Cerebellar nuclear complex (tissue), 1 donor: ENCODE results near the gene HCN1.
A peak's percentile ranks its signal among the peaks of the same experiment; 100 is the strongest.
"Not testable (repeated sequence)": the region's sequence is repeated elsewhere in the genome, so short reads cannot be mapped to it uniquely, and the experiment has no call there.

Source experiments
- DNase-seq, 2 experiments: peaks; one replicate each; lab custom pipeline; 2025; lab: John Stamatoyannopoulos, UW

The HCN1 gene

DNA sequence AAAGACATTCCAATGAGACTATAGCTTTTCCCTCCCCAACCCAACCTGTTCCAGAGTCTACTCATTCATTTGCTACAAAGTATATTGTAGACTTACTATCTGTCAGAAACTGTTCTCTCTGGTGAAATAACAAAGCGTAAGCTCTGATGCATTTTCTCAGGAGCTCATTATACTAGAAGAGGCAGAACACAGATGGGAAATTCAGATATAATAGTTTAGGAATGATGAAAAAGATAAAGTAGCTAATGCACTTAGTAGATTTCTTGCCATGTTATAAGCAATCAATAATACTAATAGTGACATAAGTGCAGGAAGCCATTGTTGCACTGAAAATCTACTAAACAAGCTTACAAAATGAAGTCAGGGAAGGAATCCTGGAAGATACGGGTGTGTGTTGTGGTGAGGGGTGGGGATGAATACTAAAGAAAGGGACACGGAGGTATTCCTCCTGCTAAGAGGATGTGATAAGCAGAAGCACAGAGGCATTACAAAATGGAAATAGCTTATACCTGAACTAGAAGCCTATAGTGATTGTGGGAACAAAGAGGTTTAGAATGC is 78.2 kb downstream of the HCN1 start:
- DNase-seq: no peak

DNA sequence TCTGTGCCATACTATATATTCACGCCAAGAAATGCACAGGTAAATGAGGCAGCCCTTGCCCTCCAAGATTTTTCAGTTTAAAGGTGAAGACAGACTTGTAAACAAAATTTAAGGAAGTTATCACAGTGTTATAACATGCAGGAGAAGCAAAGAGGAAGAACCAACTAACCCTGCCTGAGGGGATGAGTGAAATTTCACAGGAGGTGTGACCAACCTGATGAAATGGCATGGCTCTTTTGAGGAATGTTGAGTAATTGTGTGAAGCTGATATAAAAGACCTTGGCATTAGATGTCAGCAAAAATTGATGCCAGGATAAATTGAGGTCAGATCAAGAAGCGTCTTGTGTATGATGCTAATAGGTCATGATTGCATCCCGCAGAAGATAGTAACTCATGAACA is 86.5 kb downstream of the HCN1 start:
- no peak for DNase-seq

GRCh38 chr5:45604092-45604491 is 92.1 kb downstream of the HCN1 start:
- no peak for DNase-seq

- no peak for DNase-seq
Measured at GRCh38 chr5:45601424-45601823, 94.8 kb downstream of the HCN1 start.

- no peak for DNase-seq
Measured at GRCh38 chr5:45596320-45596719, 99.9 kb downstream of the HCN1 start.

- DNase-seq: not testable (repeated sequence)
Measured at GRCh38 chr5:45586001-45586400, 110.2 kb downstream of the HCN1 start.

DNA sequence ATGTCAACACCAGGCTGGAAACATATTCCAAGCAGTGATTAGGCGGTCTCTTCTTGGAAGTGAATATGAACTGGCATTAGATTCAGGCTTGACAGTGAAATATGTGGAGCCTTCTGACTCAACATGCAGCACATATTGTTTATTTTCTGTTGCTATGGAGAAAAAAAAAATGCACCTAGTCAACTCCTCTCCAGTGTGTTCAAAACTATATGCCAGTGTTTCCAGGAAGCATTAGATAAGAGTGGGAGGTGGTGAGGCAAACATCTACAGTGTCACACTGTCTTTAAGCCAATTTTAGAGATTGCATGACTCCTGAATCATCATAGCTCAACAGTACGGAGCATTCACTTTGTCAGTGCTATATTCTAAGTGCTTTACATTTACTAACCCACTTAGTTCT is 117.9 kb downstream of the HCN1 start:
- no peak for DNase-seq

- no peak for DNase-seq
Measured at GRCh38 chr5:45568813-45569212, 127.4 kb downstream of the HCN1 start.

DNA sequence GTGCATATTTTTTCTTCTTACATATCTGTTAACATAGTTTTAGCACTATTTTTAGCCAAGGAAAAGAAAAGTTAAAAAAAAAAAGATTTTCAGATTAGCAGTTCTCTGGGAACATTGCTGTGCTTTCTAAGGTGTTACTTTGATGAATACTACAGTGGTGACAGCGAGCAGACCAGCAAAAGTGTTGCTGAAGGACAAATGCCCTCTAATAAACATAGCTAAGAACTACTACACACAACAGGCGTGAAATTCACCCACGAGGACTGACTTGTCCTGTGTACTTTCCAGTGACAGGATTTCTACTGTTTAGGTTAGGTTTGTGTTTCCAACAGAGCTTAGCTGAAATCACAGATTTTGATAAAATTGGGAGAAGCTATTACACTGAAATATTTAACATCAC is 153.8 kb downstream of the HCN1 start:
- no peak for DNase-seq

GRCh38 chr5:45533663-45534062 is 162.5 kb downstream of the HCN1 start:
- DNase-seq: no peak

DNA sequence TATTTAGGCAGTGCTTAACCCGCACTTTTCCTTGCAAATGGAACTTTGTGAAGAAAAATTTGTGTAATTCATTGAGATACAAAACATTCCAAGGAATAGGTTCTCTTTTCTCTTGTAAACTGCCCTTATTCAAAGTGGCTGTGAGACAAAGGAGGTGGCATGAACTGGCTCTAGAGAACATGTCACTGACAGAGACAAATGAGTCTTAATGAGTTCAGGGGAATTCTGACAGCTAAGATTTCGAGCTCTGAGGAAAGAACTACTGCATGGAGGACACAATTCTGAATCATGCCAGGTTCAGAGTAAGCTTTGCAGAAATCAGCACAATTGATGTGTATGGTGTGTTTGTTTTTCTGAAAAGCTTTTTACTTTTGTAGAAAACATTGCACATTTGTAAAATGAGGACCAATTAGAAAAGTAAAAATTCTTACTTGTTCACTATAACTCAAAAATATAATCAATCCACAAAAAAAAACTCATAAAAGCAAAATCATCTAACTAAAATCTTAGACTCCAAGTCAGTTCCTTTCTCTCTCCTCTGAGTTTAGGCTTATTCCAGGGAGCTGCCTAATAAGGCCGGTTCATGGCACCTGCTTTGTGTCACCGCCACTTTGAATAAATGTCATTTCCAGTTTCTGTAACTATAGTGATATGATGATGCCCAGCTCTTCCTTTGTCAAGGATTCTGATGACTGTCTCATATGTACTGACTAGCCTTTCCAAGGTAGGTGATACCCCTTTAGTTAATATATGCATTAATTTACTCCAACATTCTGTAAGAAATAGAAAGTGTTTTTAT is 163.2 kb downstream of the HCN1 start:
- DNase-seq: no peak

- no peak for DNase-seq
Measured at GRCh38 chr5:45521067-45521466, 175.1 kb downstream of the HCN1 start.

DNA sequence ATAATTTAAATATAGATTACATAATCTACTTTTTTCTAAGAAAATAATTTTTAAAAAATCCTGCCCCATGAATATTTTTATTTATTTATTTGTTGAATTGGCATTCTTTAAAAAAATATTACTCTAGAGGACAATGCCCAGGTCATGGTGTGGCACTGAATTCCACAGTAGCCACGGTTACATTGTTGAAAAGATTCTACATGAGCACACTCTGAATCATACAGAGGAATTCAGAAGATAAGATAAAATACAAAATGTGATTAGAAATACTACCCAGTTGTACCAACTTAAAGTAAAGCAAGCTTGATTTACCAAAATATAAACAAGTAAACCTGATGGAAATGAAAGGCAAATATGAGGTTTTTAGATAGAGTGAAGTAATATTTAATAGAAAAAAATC is 183.7 kb downstream of the HCN1 start:
- DNase-seq: no peak

GRCh38 chr5:45509371-45509770 is 186.8 kb downstream of the HCN1 start:
- DNase-seq: no peak

DNA sequence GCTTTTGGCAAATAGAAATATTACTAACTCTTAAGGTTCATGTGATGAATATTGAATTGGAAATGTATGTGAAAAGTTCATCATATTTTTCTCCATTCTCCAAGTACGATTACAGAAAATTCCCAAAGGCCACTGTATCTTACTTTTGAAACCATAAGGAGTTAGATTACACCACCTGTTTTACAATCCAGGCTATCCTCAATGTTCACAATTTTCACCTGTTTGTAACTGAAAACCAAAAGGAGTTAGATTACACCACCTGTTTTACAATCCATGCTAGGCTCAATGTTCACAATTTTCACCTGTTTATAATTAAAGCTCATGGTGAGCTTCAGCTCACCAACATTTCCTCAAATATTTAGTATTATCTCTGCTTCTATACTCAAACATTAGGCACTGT is 188.0 kb downstream of the HCN1 start:
- DNase-seq: no peak

GRCh38 chr5:45507178-45507577 is 189.0 kb downstream of the HCN1 start:
- DNase-seq: peak; percentile 82 to 95

- DNase-seq: not testable (repeated sequence)
Measured at GRCh38 chr5:45499006-45499405, 197.2 kb downstream of the HCN1 start.

DNA sequence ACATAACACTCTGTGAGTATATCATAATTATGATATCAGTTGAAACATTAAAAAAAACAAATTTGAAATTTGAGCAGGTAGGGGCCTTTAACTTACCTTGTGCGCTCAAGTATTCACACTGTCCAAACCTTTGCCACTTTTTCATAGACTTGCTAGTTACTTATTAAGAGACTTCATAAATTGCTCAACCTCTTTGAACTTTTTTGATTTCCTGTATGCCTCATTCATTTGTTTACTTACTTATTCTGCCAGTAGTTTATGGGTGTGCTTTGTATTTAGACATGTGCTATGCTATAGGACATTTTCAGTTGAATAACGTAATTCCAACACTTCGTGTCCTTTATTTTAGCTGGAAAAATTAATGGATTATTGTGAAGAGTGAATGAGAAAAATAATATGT is 204.8 kb downstream of the HCN1 start:
- DNase-seq: no peak

DNA sequence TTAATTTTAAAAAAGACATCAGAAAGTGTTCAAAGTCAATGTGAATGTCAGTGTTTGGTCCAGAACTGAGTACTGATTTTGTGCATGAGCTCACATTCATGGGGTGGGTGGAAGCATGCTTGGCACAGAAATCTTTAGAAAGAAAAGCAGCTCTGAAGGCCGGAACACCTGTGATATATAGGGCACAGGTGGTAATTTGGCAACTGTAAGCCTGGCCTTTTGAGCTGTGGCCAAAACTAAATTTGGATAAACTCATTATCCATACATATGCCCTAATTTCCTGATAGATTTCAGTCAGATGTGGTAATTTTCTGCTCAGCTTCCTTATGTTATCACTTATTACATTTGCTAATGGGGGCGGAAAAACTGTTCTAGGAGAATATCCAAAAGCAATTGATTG is 211.4 kb downstream of the HCN1 start:
- DNase-seq: peak in 1 of 2 experiments; percentile 32

GRCh38 chr5:45454114-45454513 is 242.1 kb downstream of the HCN1 start:
- DNase-seq: peak; percentile 72 to 86

DNA sequence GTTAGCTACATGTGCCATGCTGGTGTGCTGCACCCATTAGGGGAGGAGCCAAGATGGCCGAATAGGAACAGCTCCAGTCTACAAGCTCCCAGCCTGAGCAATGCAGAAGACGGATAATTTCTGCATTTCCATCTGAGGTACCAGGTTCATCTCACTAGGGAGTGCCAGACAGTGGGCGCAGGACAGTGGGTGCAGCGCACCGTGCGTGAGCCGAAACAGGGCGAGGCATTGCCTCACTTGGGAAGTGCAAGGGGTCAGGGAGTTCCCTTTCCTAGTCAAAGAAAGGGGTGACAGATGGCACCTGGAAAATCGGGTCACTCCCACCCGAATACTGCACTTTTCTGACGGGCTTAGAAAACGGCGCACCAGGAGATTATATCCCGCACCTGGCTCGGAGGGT is 251.3 kb downstream of the HCN1 start:
- not testable (repeated sequence) for DNase-seq

- DNase-seq: no peak
Measured at GRCh38 chr5:45440466-45440865, 255.7 kb downstream of the HCN1 start.

- DNase-seq: no peak
Measured at GRCh38 chr5:45437752-45438151, 258.4 kb downstream of the HCN1 start.
